DLD1 (cell line): Measurements from ENCODE around the gene EYA4.

ENCODE experiments used
- in situ Hi-C: cut with HindIII; loops from 2 replicates; pipeline ENCODE4 v1.10.0; 2017; ENCODE audit warnings: low sequenced_read_pairs

The EYA4 gene

GRCh38 chr6:133241086-133241900 lies at the start of gene EYA4:
TSS of gene EYA4 (plus strand) at chr6:133241357. CDS start at chr6:133274781, 33,424 bp downstream.
- in situ Hi-C loops = no loop called here

- in situ Hi-C loops = no loop called here
Measured at GRCh38 chr6:133193396-133193795, 47.8 kb upstream of the EYA4 start.

- in situ Hi-C loops = no loop called here
Measured at GRCh38 chr6:133198725-133199124, 42.4 kb upstream of the EYA4 start.

- in situ Hi-C loops = no loop called here
Measured at GRCh38 chr6:133201231-133201630, 39.9 kb upstream of the EYA4 start.

- in situ Hi-C loops = no loop called here
Measured at GRCh38 chr6:133202610-133203343, 38.4 kb upstream of the EYA4 start.

GRCh38 chr6:133203344-133203697 lies 37.8 kb upstream of the EYA4 start:
- in situ Hi-C loops = no loop called here

- in situ Hi-C loops = no loop called here
Measured at GRCh38 chr6:133205304-133205703, 35.9 kb upstream of the EYA4 start.

- in situ Hi-C loops = no loop called here
Measured at GRCh38 chr6:133206942-133207341, 34.2 kb upstream of the EYA4 start.

GRCh38 chr6:133207754-133208153 lies 33.4 kb upstream of the EYA4 start:
- in situ Hi-C loops = no loop called here

- in situ Hi-C loops = no loop called here
Measured at GRCh38 chr6:133208183-133208755, 32.9 kb upstream of the EYA4 start.

- in situ Hi-C loops = loop anchor here (10.0 kb wide), 1 partner anchor 91 kb away; no protein-coding TSS in a partner anchor
Measured at GRCh38 chr6:133214267-133214666, 26.9 kb upstream of the EYA4 start.

GRCh38 chr6:133218852-133219251 lies 22.3 kb upstream of the EYA4 start:
- in situ Hi-C loops = loop anchor here (10.0 kb wide), 1 partner anchor 86 kb away; no protein-coding TSS in a partner anchor

GRCh38 chr6:133223452-133224029 lies 17.6 kb upstream of the EYA4 start:
- in situ Hi-C loops = no loop called here

GRCh38 chr6:133225560-133225959 lies 15.6 kb upstream of the EYA4 start:
- in situ Hi-C loops = no loop called here

GRCh38 chr6:133227344-133227743 lies 13.8 kb upstream of the EYA4 start:
- in situ Hi-C loops = no loop called here

GRCh38 chr6:133230052-133230451 lies 11.1 kb upstream of the EYA4 start:
- in situ Hi-C loops = no loop called here

GRCh38 chr6:133235221-133235620 lies 5.9 kb upstream of the EYA4 start:
- in situ Hi-C loops = no loop called here

- in situ Hi-C loops = no loop called here
Measured at GRCh38 chr6:133236932-133237331, 4.2 kb upstream of the EYA4 start.

GRCh38 chr6:133240511-133241085 lies 559 bp upstream of the EYA4 start:
- in situ Hi-C loops = no loop called here

GRCh38 chr6:133241901-133242636 lies 912 bp downstream of the EYA4 start:
- in situ Hi-C loops = no loop called here
